Heart right ventricle (tissue), 16 donors: ENCODE results near the gene CALML5. TPM values are rescaled to one million over a fixed set of nuclear protein-coding genes. Genes with fewer than 3 reads are reported as not detected.

Experiments used
- ATAC-seq, 8 donors: fragments of 200-7000 bp; cut with Tn5 transposase; one replicate each; pipeline ENCODE4 v1.9.1; 2020; ENCODE audit warnings: mild to moderate bottlenecking in 8 of 8, moderate library complexity in 8 of 8, moderate number of reproducible peaks in 1 of 8
- DNase-seq, 2 donors: peaks; one replicate each; pipeline ENCODE4 v3.0.0-alpha.2; 2020
- H3K27ac ChIP-seq, 10 donors: fragments of 200-600 bp; sonication (generic) in 2 of 10; one replicate each; pipeline versions ENCODE4 v1.5.0 to v1.8.0; 2020 to 2022; ENCODE audit warnings: mild to moderate bottlenecking in 3 of 10
- H3K27me3 ChIP-seq, 7 donors: fragments of 200-600 bp; one replicate each; pipeline ENCODE4 v1.8.0; 2021 to 2022; ENCODE audit warnings: mild to moderate bottlenecking in 2 of 7
- H3K36me3 ChIP-seq, 9 donors: fragments of 200-600 bp; sonication (generic) in 1 of 9; one replicate each; pipeline versions ENCODE4 v1.5.0 to v1.8.0; 2020 to 2022; ENCODE audit warnings: mild to moderate bottlenecking in 2 of 9
- H3K4me1 ChIP-seq, 9 donors: fragments of 200-600 bp; sonication (generic) in 1 of 9; one replicate each; pipeline versions ENCODE4 v1.5.0 to v1.8.0; 2020 to 2022; ENCODE audit warnings: mild to moderate bottlenecking in 4 of 9
- H3K4me3 ChIP-seq, 10 donors: fragments of 200-600 bp; sonication (generic) in 2 of 10; one replicate each; pipeline versions ENCODE4 v1.5.0 to v1.8.0; 2020 to 2022; ENCODE audit warnings: mild to moderate bottlenecking in 7 of 10, moderate library complexity in 2 of 10
- H3K9me3 ChIP-seq, 11 donors: fragments of 200-600 bp in 10 of 11; sonication (generic) in 2 of 11; one replicate each; pipeline versions ENCODE4 v1.5.0 to v1.8.0; 2013 to 2022; ENCODE audit warnings: mild to moderate bottlenecking in 2 of 11, control low read depth in 1 of 11, moderate library complexity in 1 of 11
- WGBS, 2 donors: extraction: QIAGEN DNeasy Blood & Tissue Kit; methylation state at CpG; one replicate each; pipeline ENCODE4 v1.1.7; 2013; ENCODE audit warnings: inconsistent platforms in 1 of 2; 5-methylcytosine and 5-hydroxymethylcytosine counted together
- intact Hi-C, 10 donors: fragments of 100-400 bp; cut with DNase I; formaldehyde crosslinking; loops; one replicate each; pipeline versions ENCODE4 v1.11.1 to v1.14.2; 2022
- polyA plus RNA-seq, 2 donors: library from polyadenylated mRNA; stranded (reverse); fragments of 200-250 nt; gene quantifications; one replicate each; pipeline ENCODE4 v1.2.3, GENCODE V29; 2013
- total RNA-seq, 10 donors: library from RNA; stranded (reverse); fragmentation: NEBNext Ultra II Directional in 3 of 10; extraction: Animal tissue kit (Norgen Biotek cat#: 25700) in 3 of 10; gene quantifications; one replicate each; pipeline versions ENCODE4 v1.2.1 to v1.2.4, GENCODE V29; 2021 to 2023
- TF ChIP-seq, protein P1 (sequence below), 9 donors: fragments of 200-600 bp; sonication (generic) in 2 of 9; IDR thresholded peaks; one replicate each; pipeline versions ENCODE4 v1.5.0 to v1.8.0; 2021 to 2022; ENCODE audit warnings: antibody characterized with exemption in 9 of 9, mild to moderate bottlenecking in 5 of 9, moderate library complexity in 1 of 9
- donor health status: Arrhythmogenic right ventricular cardiomyopathy.
- donor health status: ischemic (EF 13 %, LVEDD 7.1; RV severe dilation, severe dysfunction).
- donor health status: healthy with polysubstance abuse.
- donor health status: DM: no; HTN: yes; CAD: no.
- donor health status: DM: no; HTN: no; CAD: no.
- donor health status: ischemic (EF 25% LVEDD 6.9; RV normal size, moderate dysfunction).
- donor health status: ischemic (EF 25% LVEDD 5.7; RV mildly dilated, moderate dysfunction).
- donor health status: healthy.
- donor health status: DM: yes; HTN: yes; CAD: no.
- donor health status: Ischemic cardiomyopathy.
- donor health status: ischemic (EF 35%, LVEDD 5.7; RV mildly dilated, moderate dysfunction).
- donor health status: nonischemic (EF 11% LVEDD 7.7; RV severe dilation, severe dysfunction).
- donor health status: DM: yes; HTN: yes; CAD: no.
- donor health status: PGD.
- donor health status: ischemic (EF 29% LVEDD 5.4; RV normal size, mild dysfunction).
- donor health status: nonischemic (EF 23%, LVEDD 6.1; RV moderate dilation, normal function).

Gene CALML5
- total and polyA plus RNA-seq, 12 donors, result not detected

DNA sequence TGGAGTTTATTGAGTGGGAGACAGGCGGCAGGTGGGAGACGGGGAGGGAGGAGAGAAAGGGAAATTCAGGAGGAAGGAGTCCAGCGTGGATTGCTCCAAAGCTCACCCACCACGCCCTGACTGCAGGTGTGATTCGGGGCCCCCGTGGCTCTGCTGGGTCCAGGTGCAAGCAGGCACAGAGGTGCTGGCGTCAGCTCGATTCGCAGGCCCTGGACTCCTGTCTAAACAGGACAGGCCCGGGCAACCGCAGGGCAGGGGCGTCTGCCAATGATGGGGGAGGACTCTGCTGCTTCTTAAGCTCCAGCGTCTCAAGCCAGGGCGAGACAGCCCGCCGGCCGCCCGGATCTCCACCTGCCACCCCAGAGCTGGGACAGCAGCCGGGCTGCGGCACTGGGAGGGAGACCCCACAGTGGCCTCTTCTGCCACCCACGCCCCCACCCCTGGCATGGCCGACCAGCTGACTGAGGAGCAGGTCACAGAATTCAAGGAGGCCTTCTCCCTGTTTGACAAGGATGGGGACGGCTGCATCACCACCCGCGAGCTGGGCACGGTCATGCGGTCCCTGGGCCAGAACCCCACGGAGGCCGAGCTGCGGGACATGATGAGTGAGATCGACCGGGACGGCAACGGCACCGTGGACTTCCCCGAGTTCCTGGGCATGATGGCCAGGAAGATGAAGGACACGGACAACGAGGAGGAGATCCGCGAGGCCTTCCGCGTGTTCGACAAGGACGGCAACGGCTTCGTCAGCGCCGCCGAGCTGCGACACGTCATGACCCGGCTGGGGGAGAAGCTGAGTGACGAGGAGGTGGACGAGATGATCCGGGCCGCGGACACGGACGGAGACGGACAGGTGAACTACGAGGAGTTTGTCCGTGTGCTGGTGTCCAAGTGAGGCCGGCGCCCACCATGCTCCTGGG, 25.5 kb upstream of the CALML5 start, which contains the start of gene CALML3:
CALML3 (plus strand) TSS at position 321 of the 920 bp plus-strand sequence; CDS start at position 446, 125 bp downstream.
- no peak within 1 kb of the TSS for H3K4me3 ChIP-seq
- H3K27me3 ChIP-seq, result no peaks in the 10 kb centered on the region
- peaks cover 0 to 6% (median 0%) of the 10 kb centered on the region in 9 donors for H3K4me1 ChIP-seq
- peak in 1 of 8 donors; percentile 13 for ATAC-seq
- intact Hi-C loops, result no loop called here
- H3K9me3 ChIP-seq, result no peaks in the 10 kb centered on the region
- DNase-seq, result no peak
- H3K36me3 ChIP-seq, result no peaks in the 10 kb centered on the region
- 96 to 97% methylated on average over 62 to 64 of the region's 64 CpGs for WGBS, 2 donors
- TF ChIP-seq, protein P1, sequence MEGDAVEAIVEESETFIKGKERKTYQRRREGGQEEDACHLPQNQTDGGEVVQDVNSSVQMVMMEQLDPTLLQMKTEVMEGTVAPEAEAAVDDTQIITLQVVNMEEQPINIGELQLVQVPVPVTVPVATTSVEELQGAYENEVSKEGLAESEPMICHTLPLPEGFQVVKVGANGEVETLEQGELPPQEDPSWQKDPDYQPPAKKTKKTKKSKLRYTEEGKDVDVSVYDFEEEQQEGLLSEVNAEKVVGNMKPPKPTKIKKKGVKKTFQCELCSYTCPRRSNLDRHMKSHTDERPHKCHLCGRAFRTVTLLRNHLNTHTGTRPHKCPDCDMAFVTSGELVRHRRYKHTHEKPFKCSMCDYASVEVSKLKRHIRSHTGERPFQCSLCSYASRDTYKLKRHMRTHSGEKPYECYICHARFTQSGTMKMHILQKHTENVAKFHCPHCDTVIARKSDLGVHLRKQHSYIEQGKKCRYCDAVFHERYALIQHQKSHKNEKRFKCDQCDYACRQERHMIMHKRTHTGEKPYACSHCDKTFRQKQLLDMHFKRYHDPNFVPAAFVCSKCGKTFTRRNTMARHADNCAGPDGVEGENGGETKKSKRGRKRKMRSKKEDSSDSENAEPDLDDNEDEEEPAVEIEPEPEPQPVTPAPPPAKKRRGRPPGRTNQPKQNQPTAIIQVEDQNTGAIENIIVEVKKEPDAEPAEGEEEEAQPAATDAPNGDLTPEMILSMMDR (IDR thresholded peaks at IDR 0.05), result no peak
- H3K27ac ChIP-seq, result no peak within 1 kb of the TSS

DNA sequence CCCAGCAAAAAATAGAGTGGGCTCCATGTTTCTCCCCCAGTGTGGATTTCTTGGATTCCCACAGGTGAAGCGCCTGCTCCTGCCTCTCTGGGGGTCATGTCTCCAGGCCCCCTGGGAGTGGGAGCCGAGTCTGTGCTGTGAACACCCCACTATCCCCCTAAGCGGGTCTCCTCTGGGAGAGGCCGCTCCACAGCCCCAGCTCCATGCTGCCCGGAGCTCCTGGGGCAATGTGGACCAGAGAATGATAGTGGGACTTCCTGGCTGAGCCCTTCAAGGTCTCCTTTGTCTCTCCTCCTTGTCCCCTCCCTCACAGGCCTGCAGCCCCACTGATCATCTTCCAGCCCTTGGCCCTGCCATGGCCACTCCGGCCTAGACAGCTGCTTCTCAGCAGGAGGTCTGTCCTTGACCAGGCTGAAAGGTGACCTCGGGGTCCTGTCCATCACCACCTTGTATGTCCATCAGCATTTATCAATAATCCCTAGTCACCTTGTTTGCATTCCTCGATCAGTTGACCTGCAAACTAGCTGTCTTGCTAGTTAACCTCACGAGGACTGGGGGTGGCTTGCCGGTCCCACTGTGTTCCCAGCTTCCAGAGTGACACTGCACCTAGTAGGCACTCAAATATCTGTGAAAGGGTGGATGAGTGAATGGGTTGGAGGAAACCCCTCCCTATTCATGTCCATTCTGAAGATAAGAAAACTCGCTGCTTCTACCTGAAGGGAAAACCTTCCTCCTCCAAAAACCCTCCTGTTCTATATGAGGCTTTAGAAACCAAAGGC, 24.6 kb upstream of the CALML5 start:
- 92 to 94% methylated on average over 11 of the region's 11 CpGs for WGBS, 2 donors
- Histone ChIP-seq H3K4me1 (no peaks in the 10 kb centered on the region), H3K4me3 (no peak overlapping the region), H3K27ac (no peak overlapping the region), H3K27me3 (no peaks in the 10 kb centered on the region), H3K9me3 (no peaks in the 10 kb centered on the region), H3K36me3 (no peaks in the 10 kb centered on the region)
- ATAC-seq (peak in 1 of 8 donors; percentile 9), DNase-seq (no peak)
- TF ChIP-seq, protein P1 (IDR thresholded peaks at IDR 0.05), result no peak
- intact Hi-C loops, result no loop called here

DNA sequence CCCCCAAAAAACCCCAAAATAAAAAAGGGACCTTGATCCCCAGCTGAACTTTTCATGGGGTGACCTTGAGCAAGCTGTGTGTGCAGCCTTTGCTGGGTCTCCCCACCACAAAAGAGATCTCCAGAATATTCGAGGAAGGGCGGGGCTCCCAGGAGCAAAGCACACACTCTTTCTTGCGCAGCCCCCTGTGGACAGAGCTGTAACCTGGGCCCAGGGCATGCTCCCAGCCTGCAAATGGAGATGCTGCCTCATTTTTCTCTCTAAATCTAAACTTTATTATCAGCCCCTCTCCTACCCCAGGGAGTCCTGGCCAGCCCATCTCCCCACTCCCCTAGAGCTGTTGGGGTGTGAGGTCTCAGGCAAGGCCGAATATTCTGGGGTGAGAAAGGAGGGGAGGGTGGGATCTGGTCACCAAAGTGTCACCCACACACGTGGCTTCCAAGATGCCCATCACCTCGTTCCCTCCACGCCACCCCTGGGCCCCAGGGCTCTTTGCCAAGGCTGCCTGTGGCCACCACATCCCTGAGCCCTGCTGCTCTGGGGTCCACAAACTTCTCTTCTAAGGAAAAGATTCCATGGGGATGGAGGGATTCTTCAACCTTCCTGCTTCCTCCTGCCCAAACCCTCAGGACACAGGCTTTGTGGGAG, 23.7 kb upstream of the CALML5 start:
- DNase-seq, result no peak
- Histone ChIP-seq H3K36me3 (no peaks in the 10 kb centered on the region), H3K9me3 (no peaks in the 10 kb centered on the region), H3K27ac (no peak overlapping the region), H3K4me3 (no peak overlapping the region), H3K27me3 (no peaks in the 10 kb centered on the region), H3K4me1 (no peaks in the 10 kb centered on the region)
- no peak for ATAC-seq
- 77 to 81% methylated on average over 7 of the region's 7 CpGs for WGBS, 2 donors
- intact Hi-C loops, result no loop called here
- TF ChIP-seq, protein P1 (IDR thresholded peaks at IDR 0.05), result no peak

DNA sequence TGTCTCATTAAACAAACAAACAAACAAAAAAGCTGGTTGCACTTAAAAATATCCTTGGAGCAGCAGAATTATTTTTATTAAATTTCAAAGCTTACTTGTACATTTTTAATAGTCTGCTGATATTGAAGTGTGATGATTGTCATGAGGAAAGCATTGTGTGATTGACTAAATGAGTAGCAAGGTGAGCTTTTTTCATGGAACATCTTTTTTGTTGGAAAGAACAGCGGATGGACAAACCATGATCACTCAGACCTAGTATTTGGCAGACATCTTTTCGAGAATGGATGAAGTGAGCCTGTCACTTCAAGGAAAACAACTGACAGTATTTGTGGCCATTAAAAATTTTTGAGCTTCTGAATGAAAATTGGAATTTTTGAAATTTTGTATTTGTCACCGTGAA, 19.7 kb upstream of the CALML5 start:
- Histone ChIP-seq H3K9me3 (no peaks in the 10 kb centered on the region), H3K27ac (no peak overlapping the region), H3K36me3 (no peaks in the 10 kb centered on the region), H3K4me1 (no peaks in the 10 kb centered on the region), H3K27me3 (no peaks in the 10 kb centered on the region), H3K4me3 (no peak overlapping the region)
- WGBS, 2 donors, result 95 to 97% methylated on average over 3 of the region's 3 CpGs
- DNase-seq, result no peak
- ATAC-seq, result no peak
- TF ChIP-seq, protein P1 (IDR thresholded peaks at IDR 0.05), result no peak
- intact Hi-C loops, result no loop called here
